CD4-positive, alpha-beta T cell treated with Interferon alpha-2 for 1 hour (primary cell): Measurements from ENCODE around the gene PSAP.

Source experiments
- DNase-seq, 2 donors: peaks; one replicate each; pipeline ENCODE4 v3.0.0-alpha.2; 2020 to 2022

The PSAP gene

GRCh38 chr10:71844084-71844483 is 7.0 kb downstream of the PSAP start:
- DNase-seq: no peak

GRCh38 chr10:71842856-71843686 is 8.0 kb downstream of the PSAP start:
- DNase-seq: no peak

GRCh38 chr10:71842422-71842821 is 8.6 kb downstream of the PSAP start:
- DNase-seq: no peak

- no peak for DNase-seq
Measured at GRCh38 chr10:71840958-71841335, 10.1 kb downstream of the PSAP start.

- no peak for DNase-seq
Measured at GRCh38 chr10:71840177-71840957, 10.7 kb downstream of the PSAP start.

- no peak for DNase-seq
Measured at GRCh38 chr10:71838264-71839211, 12.5 kb downstream of the PSAP start.

GRCh38 chr10:71837098-71837827 is 13.8 kb downstream of the PSAP start:
- no peak for DNase-seq

- no peak for DNase-seq
Measured at GRCh38 chr10:71836596-71836974, 14.5 kb downstream of the PSAP start.

- DNase-seq: peak in 1 of 2 donors; percentile 70
Measured at GRCh38 chr10:71835671-71836595, 15.1 kb downstream of the PSAP start.

- no peak for DNase-seq
Measured at GRCh38 chr10:71834343-71834674, 16.7 kb downstream of the PSAP start.

GRCh38 chr10:71833451-71834342 is 17.4 kb downstream of the PSAP start:
- DNase-seq: no peak

GRCh38 chr10:71832967-71833366 is 18.1 kb downstream of the PSAP start:
- DNase-seq: no peak

- no peak for DNase-seq
Measured at GRCh38 chr10:71831646-71832552, 19.2 kb downstream of the PSAP start.

GRCh38 chr10:71830726-71831125 is 20.3 kb downstream of the PSAP start:
- DNase-seq: no peak

GRCh38 chr10:71829896-71830295 is 21.2 kb downstream of the PSAP start:
- DNase-seq: no peak

GRCh38 chr10:71829171-71829570 is 21.9 kb downstream of the PSAP start:
- DNase-seq: peak; percentile 37 to 78

GRCh38 chr10:71828702-71829101 is 22.3 kb downstream of the PSAP start:
- DNase-seq: no peak

- no peak for DNase-seq
Measured at GRCh38 chr10:71827852-71828251, 23.2 kb downstream of the PSAP start.

GRCh38 chr10:71825217-71825616 is 25.8 kb downstream of the PSAP start:
- no peak for DNase-seq
